HEK293T (cell line): ENCODE data around the gene R3HDM1.

Experiments
- BHLHE40 ChIP-seq: fragments of 450-650 bp; IDR thresholded peaks from 2 replicates; pipeline ENCODE4 v1.6.1; 2016; ENCODE audit warnings: mild to moderate bottlenecking, moderate library complexity, borderline replicate concordance
- ELF4 ChIP-seq: fragments of 450-650 bp; IDR thresholded peaks from 2 replicates; pipeline ENCODE4 v1.6.1; 2017; ENCODE audit warnings: antibody characterized with exemption
- FOXK2 ChIP-seq: fragments of 450-650 bp; IDR thresholded peaks from 2 replicates; pipeline ENCODE4 v1.6.1; 2016; ENCODE audit warnings: mild to moderate bottlenecking
- HDGF ChIP-seq: fragments of 450-650 bp; IDR thresholded peaks from 2 replicates; pipeline ENCODE4 v1.6.1; 2017; ENCODE audit warnings: antibody characterized with exemption, borderline replicate concordance
- NFRKB ChIP-seq: fragments of 450-650 bp; IDR thresholded peaks from 2 replicates; pipeline ENCODE4 v1.6.1; 2016; ENCODE audit warnings: mild to moderate bottlenecking, moderate library complexity
- PKNOX1 ChIP-seq: fragments of 450-650 bp; IDR thresholded peaks from 2 replicates; pipeline ENCODE4 v1.6.1; 2016
- SP1 ChIP-seq: fragments of 450-650 bp; IDR thresholded peaks from 2 replicates; pipeline ENCODE4 v1.6.1; 2017
- SUZ12 ChIP-seq: fragments of 450-650 bp; IDR thresholded peaks from 2 replicates; pipeline ENCODE4 v1.6.1; 2016; ENCODE audit warnings: mild to moderate bottlenecking
- TARDBP ChIP-seq: fragments of 450-650 bp; IDR thresholded peaks from 2 replicates; pipeline ENCODE4 v1.6.1; 2016
- ZNF384 ChIP-seq: fragments of 450-650 bp; IDR thresholded peaks from 2 replicates; pipeline ENCODE4 v1.6.1; 2016

DNA sequence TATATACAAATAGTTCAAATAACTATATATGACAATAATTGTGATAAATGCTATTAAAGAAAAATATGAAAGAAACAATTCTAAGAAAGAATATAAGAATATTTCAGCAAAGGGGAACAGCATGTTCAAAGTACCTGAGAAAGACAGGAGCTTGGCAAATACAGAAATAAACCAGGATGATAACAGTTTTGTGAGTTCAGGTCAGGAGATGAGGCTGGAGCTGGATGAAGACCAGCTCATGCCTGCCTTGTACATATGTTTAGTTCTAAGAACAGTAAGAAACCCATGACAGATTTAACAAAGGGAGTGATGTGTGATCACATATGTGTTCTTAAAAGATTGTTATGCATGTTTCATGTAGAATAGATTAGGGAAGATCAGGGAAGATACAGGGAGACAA is 98.2 kb downstream of the R3HDM1 start:
- TF ChIP-seq TARDBP (no peak), ELF4 (no peak), HDGF (no peak), FOXK2 (no peak), SP1 (no peak), SUZ12 (no peak), NFRKB (no peak), ZNF384 (no peak), PKNOX1 (no peak), BHLHE40 (no peak)
